H9 (cell line): ENCODE data around the gene ARMC2. TPM values are rescaled to one million over a fixed set of nuclear protein-coding genes. Genes with fewer than 3 reads are reported as not detected.

ENCODE experiments used
- DNase-seq: peaks from one replicate; pipeline ENCODE4 v3.0.0-alpha.2; 2017
- H2AFZ ChIP-seq: one replicate; pipeline ENCODE4 v1.6.1; 2013; ENCODE audit warnings: mild to moderate bottlenecking, low read length, control low read depth, moderate library complexity
- H2AK5ac ChIP-seq: 2 replicates; pipeline ENCODE4 v1.6.1; 2013; ENCODE audit warnings: low read length, control low read depth, mixed read lengths; ENCODE audit not compliant: insufficient read length
- H2BK120ac ChIP-seq: one replicate; pipeline ENCODE4 v1.6.1; 2013; ENCODE audit warnings: low read depth, mild to moderate bottlenecking, low read length, control low read depth, inconsistent platforms; ENCODE audit not compliant: poor library complexity, severe bottlenecking
- H2BK12ac ChIP-seq: 2 replicates; pipeline ENCODE4 v1.6.1; 2013; ENCODE audit warnings: low read length, control low read depth, mixed read lengths, low read depth; ENCODE audit not compliant: insufficient read length
- H2BK15ac ChIP-seq: 2 replicates; pipeline ENCODE4 v1.6.1; 2013; ENCODE audit warnings: low read depth, low read length, control low read depth
- H2BK20ac ChIP-seq: one replicate; pipeline ENCODE4 v1.6.1; 2013; ENCODE audit warnings: low read depth, mild to moderate bottlenecking, low read length, control low read depth, inconsistent platforms; ENCODE audit not compliant: poor library complexity, severe bottlenecking
- H2BK5ac ChIP-seq: 2 replicates; pipeline ENCODE4 v1.6.1; 2013; ENCODE audit warnings: low read length, control low read depth, mixed read lengths; ENCODE audit not compliant: insufficient read length
- H3K14ac ChIP-seq: 2 replicates; pipeline ENCODE4 v1.6.1; 2013; ENCODE audit warnings: low read length, control low read depth; ENCODE audit not compliant: insufficient read depth
- H3K18ac ChIP-seq: 2 replicates; pipeline ENCODE4 v1.6.1; 2013; ENCODE audit warnings: low read depth, mild to moderate bottlenecking, mixed read lengths, low read length, control low read depth; ENCODE audit not compliant: insufficient read length
- H3K23ac ChIP-seq: 2 replicates; pipeline ENCODE4 v1.6.1; 2013; ENCODE audit warnings: low read length, control low read depth, mixed read lengths, low read depth; ENCODE audit not compliant: insufficient read length
- H3K23me2 ChIP-seq: 2 replicates; pipeline ENCODE4 v1.6.1; 2013; ENCODE audit warnings: low read depth, mild to moderate bottlenecking, mixed read lengths, low read length, control low read depth; ENCODE audit not compliant: insufficient read length, poor library complexity, severe bottlenecking
- H3K27ac ChIP-seq: 2 replicates; pipeline ENCODE4 v1.5.1; 2013; ENCODE audit warnings: low read length, control low read depth, mixed read lengths, low read depth; ENCODE audit not compliant: insufficient read length
- H3K27me3 ChIP-seq: 2 replicates; pipeline ENCODE4 v1.6.1; 2013; ENCODE audit warnings: low read length, control low read depth, inconsistent platforms; ENCODE audit not compliant: insufficient read depth
- H3K4ac ChIP-seq: 2 replicates; pipeline ENCODE4 v1.6.1; 2013; ENCODE audit warnings: low read depth, mild to moderate bottlenecking, control low read depth, inconsistent platforms, low read length, moderate library complexity
- H3K4me1 ChIP-seq: 2 replicates; pipeline ENCODE4 v1.6.1; 2013; ENCODE audit warnings: low read length, control low read depth, inconsistent platforms; ENCODE audit not compliant: insufficient read depth
- H3K4me2 ChIP-seq: 2 replicates; pipeline ENCODE4 v1.6.1; 2013; ENCODE audit warnings: low read length, control low read depth, mixed read lengths; ENCODE audit not compliant: insufficient read length, insufficient read depth
- H3K56ac ChIP-seq: 2 replicates; pipeline ENCODE4 v1.6.1; 2013; ENCODE audit warnings: low read depth, mild to moderate bottlenecking, mixed read lengths, low read length, control low read depth; ENCODE audit not compliant: insufficient read length
- H3K79me1 ChIP-seq: 2 replicates; pipeline ENCODE4 v1.6.1; 2013; ENCODE audit warnings: low read depth, mild to moderate bottlenecking, moderate library complexity, low read length, control low read depth, inconsistent platforms; ENCODE audit not compliant: insufficient read depth, poor library complexity, severe bottlenecking
- H3K79me2 ChIP-seq: 2 replicates; pipeline ENCODE4 v1.6.1; 2013; ENCODE audit warnings: low read length, control low read depth, inconsistent platforms; ENCODE audit not compliant: insufficient read depth
- H3K9ac ChIP-seq: 2 replicates; pipeline ENCODE4 v1.6.1; 2013; ENCODE audit warnings: low read length, control low read depth, mixed read lengths; ENCODE audit not compliant: insufficient read length; ENCODE audit errors: extremely low read depth
- H3K9me3 ChIP-seq: one replicate; pipeline ENCODE4 v1.6.1; 2013; ENCODE audit warnings: low read depth, low read length, inconsistent platforms; ENCODE audit not compliant: control insufficient read depth
- H3T11ph ChIP-seq: one replicate; pipeline ENCODE4 v1.6.1; 2013; ENCODE audit warnings: mild to moderate bottlenecking, low read length, control low read depth, inconsistent platforms
- H4K20me1 ChIP-seq: one replicate; pipeline ENCODE4 v1.6.1; 2013; ENCODE audit not compliant: control insufficient read depth, insufficient read length, insufficient read depth
- H4K5ac ChIP-seq: 2 replicates; pipeline ENCODE4 v1.6.1; 2013; ENCODE audit warnings: low read depth, mild to moderate bottlenecking, mixed read lengths, low read length, control low read depth; ENCODE audit not compliant: insufficient read length
- H4K8ac ChIP-seq: replicated peaks from 2 replicates; pipeline ENCODE4 v1.6.1; 2013; ENCODE audit warnings: low read length, control low read depth, mixed read lengths, low read depth; ENCODE audit not compliant: insufficient read length
- H4K91ac ChIP-seq: 2 replicates; pipeline ENCODE4 v1.6.1; 2013; ENCODE audit warnings: low read depth, mild to moderate bottlenecking, moderate library complexity, mixed read lengths, low read length, control low read depth; ENCODE audit not compliant: insufficient read length
- H3K27ac Mint-ChIP-seq, 3 experiments: 2 replicates in 2 of 3; 3 replicates in 1 of 3; pipeline ENCODE4 v1.8.0; 2020 to 2021; ENCODE audit warnings: mixed read lengths in 3 of 3, mild to moderate bottlenecking in 1 of 3, moderate library complexity in 1 of 3
- H3K27me3 Mint-ChIP-seq: 2 replicates; pipeline ENCODE4 v1.8.0; 2021; ENCODE audit warnings: low read depth, mild to moderate bottlenecking, moderate library complexity, mixed read lengths
- H3K36me3 Mint-ChIP-seq, 3 experiments: 2 replicates in 2 of 3; 3 replicates in 1 of 3; pipeline ENCODE4 v1.8.0; 2020 to 2021; ENCODE audit warnings: low read depth in 3 of 3, mixed read lengths in 3 of 3; ENCODE audit not compliant: insufficient read depth in 1 of 3
- H3K4me1 Mint-ChIP-seq, 2 experiments: 2 replicates each; pipeline ENCODE4 v1.8.0; 2020; ENCODE audit warnings: mixed read lengths in 2 of 2
- H3K4me3 Mint-ChIP-seq, 2 experiments: 2 replicates in 1 of 2; 3 replicates in 1 of 2; pipeline ENCODE4 v1.8.0; 2020 to 2021; ENCODE audit warnings: mild to moderate bottlenecking in 2 of 2, mixed read lengths in 2 of 2, moderate library complexity in 1 of 2
- H3K9me3 Mint-ChIP-seq, 2 experiments: 2 replicates in 1 of 2; 3 replicates in 1 of 2; pipeline ENCODE4 v1.8.0; 2020; ENCODE audit warnings: mild to moderate bottlenecking in 2 of 2, mixed read lengths in 2 of 2, moderate library complexity in 1 of 2
- CTCF ChIP-seq: fragments of 200-600 bp; sonication (generic); conservative IDR thresholded peaks from 3 replicates; pipeline ENCODE4 v1.8.0; 2021; ENCODE audit warnings: antibody characterized with exemption, mild to moderate bottlenecking
- WGBS: extraction: QIAGEN DNeasy Blood & Tissue Kit; methylation state at CpG from one replicate; pipeline ENCODE4 v1.1.7; 2013; ENCODE audit warnings: missing lambda C conversion rate, low lambda C conversion rate, mixed read lengths; ENCODE audit not compliant: insufficient read length; ENCODE audit errors: extremely low coverage; 5-methylcytosine and 5-hydroxymethylcytosine counted together
- total RNA-seq: library from RNA; stranded (reverse); gene quantifications from 2 replicates; pipeline ENCODE4 v1.2.1, GENCODE V29; 2021

The ARMC2 gene
- total RNA-seq, 1 experiment from 2014 or later = 2.8 TPM

GRCh38 chr6:108878942-108879341 is 30.7 kb downstream of the ARMC2 start:
- H2AK5ac ChIP-seq = no peak overlapping the region
- Mint-ChIP-seq H3K27ac (no peak overlapping the region; a peak in 1 of 7 replicates), H3K36me3 (no peaks in the 10 kb centered on the region; a peak in 2 of 7 replicates), H3K4me1 (peaks cover 7 to 11% of the 10 kb centered on the region in 2 experiments), H3K4me3 (no peak overlapping the region), H3K9me3 (no peaks in the 10 kb centered on the region), H3K27me3 (no peaks in the 10 kb centered on the region)
- no peak overlapping the region for H2BK20ac ChIP-seq
- no peak overlapping the region for H3K23ac ChIP-seq
- no peak overlapping the region for H4K91ac ChIP-seq
- no peak for DNase-seq
- H3K23me2 ChIP-seq = no peaks in the 10 kb centered on the region
- H3K79me2 ChIP-seq = no peaks in the 10 kb centered on the region
- no peak overlapping the region for H3K4me2 ChIP-seq
- H3K56ac ChIP-seq = no peak overlapping the region
- WGBS = no CpG with 5 or more reads among the region's 2 CpGs
- no peak overlapping the region for H2BK15ac ChIP-seq
- H3K79me1 ChIP-seq = no peaks in the 10 kb centered on the region
- no peak overlapping the region for H2BK5ac ChIP-seq
- no peak overlapping the region for H3K4ac ChIP-seq
- H4K20me1 ChIP-seq = no peaks in the 10 kb centered on the region
- H3K14ac ChIP-seq = no peak overlapping the region
- no peak overlapping the region for H4K5ac ChIP-seq
- H3K27me3 ChIP-seq = no peaks in the 10 kb centered on the region
- H3K18ac ChIP-seq = no peak overlapping the region
- H3K9ac ChIP-seq = no peak overlapping the region
- no peaks in the 10 kb centered on the region for H3K9me3 ChIP-seq
- no peak overlapping the region for H3K27ac ChIP-seq
- TF ChIP-seq CTCF = no peak
- H2BK120ac ChIP-seq = no peak overlapping the region
- H2BK12ac ChIP-seq = no peak overlapping the region
- H2AFZ ChIP-seq = no peak overlapping the region
- no peak overlapping the region for H4K8ac ChIP-seq
- H3T11ph ChIP-seq = no peak overlapping the region
- no peaks in the 10 kb centered on the region for H3K4me1 ChIP-seq
